HepG2 (cell line): Measurements from ENCODE around the gene JAK1. TPM values are rescaled to one million over a fixed set of nuclear protein-coding genes. Genes with fewer than 3 reads are reported as not detected.

Experiments
- BORCS8-MEF2B ChIP-seq: sonication (generic); formaldehyde crosslinking; IDR thresholded peaks from 2 replicates; pipeline ENCODE4 v1.8.0; 2022; ENCODE audit warnings: mild to moderate bottlenecking, missing genetic modification reagents
- CEBPG ChIP-seq: IDR thresholded peaks from 2 replicates; pipeline ENCODE4 v1.6.1; 2016
- EED ChIP-seq: sonication (generic); formaldehyde crosslinking; IDR thresholded peaks from 2 replicates; pipeline ENCODE4 v1.5.0; 2020; ENCODE audit warnings: mild to moderate bottlenecking, missing genetic modification reagents
- GATAD1 ChIP-seq: IDR thresholded peaks from 2 replicates; pipeline ENCODE4 v1.6.1; 2016; ENCODE audit warnings: missing genetic modification reagents, missing compliant biosample characterization
- ISX ChIP-seq: sonication (generic); formaldehyde crosslinking; conservative IDR thresholded peaks from 2 replicates; pipeline ENCODE4 v1.5.0; 2020; ENCODE audit warnings: missing genetic modification reagents
- KDM3A ChIP-seq: IDR thresholded peaks from 2 replicates; pipeline ENCODE4 v1.6.1; 2018; ENCODE audit warnings: low read depth, missing compliant biosample characterization
- MED13 ChIP-seq: sonication (generic); formaldehyde crosslinking; IDR thresholded peaks from 2 replicates; pipeline ENCODE4 v1.5.0; 2020; ENCODE audit warnings: missing genetic modification reagents
- NONO ChIP-seq, 2 experiments: fragments of 450-650 bp in 1 of 2; sonication (generic) in 1 of 2; formaldehyde crosslinking in 1 of 2; IDR thresholded peaks in 1 of 2; conservative IDR thresholded peaks in 1 of 2; 2 replicates each; pipeline versions ENCODE4 v1.6.1 to v1.8.0; 2017 to 2022; ENCODE audit warnings: mild to moderate bottlenecking in 1 of 2, missing genetic modification reagents in 1 of 2, moderate library complexity in 1 of 2
- POLR2AphosphoS2 ChIP-seq: IDR thresholded peaks from 2 replicates; pipeline ENCODE4 v1.6.1; 2011; ENCODE audit warnings: low read depth, low read length, improper control_type of control experiment
- PRMT3 ChIP-seq: sonication (generic); formaldehyde crosslinking; IDR thresholded peaks from 2 replicates; pipeline ENCODE4 v1.8.1; 2022; ENCODE audit warnings: low read depth, mild to moderate bottlenecking, moderate library complexity, missing genetic modification reagents, borderline replicate concordance
- RNF2 ChIP-seq: fragments of 450-650 bp; conservative IDR thresholded peaks from 2 replicates; pipeline ENCODE4 v1.6.1; 2016; ENCODE audit warnings: low read depth
- SATB2 ChIP-seq: sonication (generic); formaldehyde crosslinking; IDR thresholded peaks from 2 replicates; pipeline ENCODE4 v1.5.0; 2020; ENCODE audit warnings: missing genetic modification reagents
- SNAPC2 ChIP-seq: sonication (generic); formaldehyde crosslinking; IDR thresholded peaks from 2 replicates; pipeline ENCODE4 v1.8.1; 2022; ENCODE audit warnings: mild to moderate bottlenecking, missing genetic modification reagents
- SNRNP70 ChIP-seq: fragments of 200-400 bp; formaldehyde crosslinking; IDR thresholded peaks from 2 replicates; pipeline ENCODE4 v1.6.1; 2017; ENCODE audit warnings: mild to moderate bottlenecking, low read depth, low read length, moderate library complexity
- THAP8 ChIP-seq: sonication (generic); formaldehyde crosslinking; IDR thresholded peaks from 2 replicates; pipeline ENCODE4 v1.5.1; 2020; ENCODE audit warnings: missing genetic modification reagents, mild to moderate bottlenecking, borderline replicate concordance
- ZBTB2 ChIP-seq: sonication (generic); formaldehyde crosslinking; IDR thresholded peaks from 2 replicates; pipeline ENCODE4 v1.8.0; 2022; ENCODE audit warnings: low read depth, missing genetic modification reagents
- ZHX2 ChIP-seq, 2 experiments: sonication (generic) in 1 of 2; formaldehyde crosslinking in 1 of 2; IDR thresholded peaks; 2 replicates each; pipeline versions ENCODE4 v1.6.1 to v1.9.0; 2014 to 2022; ENCODE audit warnings: antibody characterized with exemption in 1 of 2, borderline replicate concordance in 1 of 2, inconsistent platforms in 1 of 2, low read depth in 1 of 2, missing genetic modification reagents in 1 of 2
- ZNF207 ChIP-seq: fragments of 450-650 bp; IDR thresholded peaks from 2 replicates; pipeline ENCODE4 v1.6.1; 2016; ENCODE audit warnings: antibody characterized with exemption, borderline replicate concordance
- ZNF382 ChIP-seq: sonication (generic); formaldehyde crosslinking; IDR thresholded peaks from 2 replicates; pipeline ENCODE4 v1.5.0; 2020; ENCODE audit warnings: missing genetic modification reagents, mild to moderate bottlenecking, borderline replicate concordance
- ZNF569 ChIP-seq: sonication (generic); formaldehyde crosslinking; IDR thresholded peaks from 2 replicates; pipeline ENCODE4 v1.5.0; 2020; ENCODE audit warnings: mild to moderate bottlenecking, missing genetic modification reagents, moderate library complexity, borderline replicate concordance
- ZNF747 ChIP-seq: sonication (generic); formaldehyde crosslinking; IDR thresholded peaks from 2 replicates; pipeline ENCODE4 v1.8.1; 2023; ENCODE audit warnings: missing genetic modification reagents, mild to moderate bottlenecking, borderline replicate concordance
- ZNF879 ChIP-seq: sonication (generic); formaldehyde crosslinking; IDR thresholded peaks from 2 replicates; pipeline ENCODE4 v1.8.1; 2023; ENCODE audit warnings: missing genetic modification reagents
- polyA plus RNA-seq, 8 experiments: library from polyadenylated mRNA; depleted of rRNA in 3 of 8; stranded (reverse) in 7 of 8; unstranded in 1 of 8; fragments of >200 nt; fragmentation: Illumina TruSeq in 4 of 8; extraction: Trizol in 4 of 8; gene quantifications; 2 replicates each; pipeline versions ENCODE4 v1.2.1 to v1.2.3, GENCODE V29; 2011 to 2016; ENCODE audit warnings: low read depth in 4 of 8, missing spikeins in 1 of 8, mixed read lengths in 1 of 8; ENCODE audit not compliant: insufficient read depth in 1 of 8
- total RNA-seq, 5 experiments: library from RNA; depleted of rRNA; stranded (reverse); fragments of >200 nt; fragmentation: Illumina TruSeq; extraction: Trizol; gene quantifications; 2 replicates each; pipeline ENCODE4 v1.2.3, GENCODE V29; 2016; ENCODE audit warnings: low read depth in 1 of 5

Gene JAK1
- total and polyA plus RNA-seq, 2 of the 13 experiments (the other 11 are each of a cell fraction or from before 2014, with no cell fraction given): 23.9 to 42.4 TPM

- 0 out of 2 replicates have a peak, but pooled peaks have one; percentile 44 for TF ChIP-seq EED
- TF ChIP-seq THAP8: no peak
- TF ChIP-seq ZNF207: no peak
- TF ChIP-seq ZHX2 (IDR thresholded peaks at IDR 0.05; ENCODE audit: low read depth): no peak
- no peak for TF ChIP-seq ZHX2 (CRISPR knock-in tag; IDR thresholded peaks at IDR 0.05; ENCODE audit: borderline replicate concordance)
- no peak for TF ChIP-seq ZNF569 (CRISPR knock-in tag)
- TF ChIP-seq KDM3A: no peak
- no peak for TF ChIP-seq RNF2
- TF ChIP-seq POLR2AphosphoS2: no peak
- TF ChIP-seq ZNF747 (CRISPR knock-in tag): no peak
- no peak for TF ChIP-seq SNAPC2 (CRISPR knock-in tag)
- TF ChIP-seq SNRNP70: no peak
- no peak for TF ChIP-seq ZNF382
- no peak for TF ChIP-seq BORCS8-MEF2B (CRISPR knock-in tag)
- TF ChIP-seq PRMT3: peak; percentile 46; the same call in 1 of the 2 replicates
- no peak for TF ChIP-seq ISX
- no peak for TF ChIP-seq NONO (IDR thresholded peaks at IDR 0.05)
- TF ChIP-seq NONO (CRISPR knock-in tag; conservative IDR thresholded peaks at IDR 0.05): 0 out of 2 replicates have a peak, but pooled peaks have one; percentile 15
- peak; percentile 40; the same call in 1 of the 2 replicates for TF ChIP-seq ZBTB2 (CRISPR knock-in tag)
- no peak for TF ChIP-seq SATB2
- TF ChIP-seq CEBPG (CRISPR knock-in tag): no peak
- TF ChIP-seq MED13 (CRISPR knock-in tag): no peak
- peak; percentile 29; the same call in 1 of the 2 replicates for TF ChIP-seq GATAD1 (CRISPR knock-in tag)
- TF ChIP-seq ZNF879: no peak
Observed at GRCh38 chr1:64966158-64966971, at the start of gene JAK1 (continued).
